Endothelial cell (in vitro differentiated cells): Measurements from ENCODE around the gene SMIM41. TPM values are rescaled to one million over a fixed set of nuclear protein-coding genes. Genes with fewer than 3 reads are reported as not detected.
A peak's percentile ranks its signal among the peaks of the same experiment; 100 is the strongest.

Source experiments
- DNase-seq: peaks from one replicate; pipeline ENCODE4 v3.0.0; 2021; ENCODE audit warnings: low spot score
- H3K27ac Mint-ChIP-seq: one replicate; pipeline ENCODE4 v1.8.0; 2021; ENCODE audit warnings: mixed read lengths, inconsistent platforms; ENCODE audit not compliant: unreplicated experiment
- H3K27me3 Mint-ChIP-seq: one replicate; pipeline ENCODE4 v1.8.0; 2021; ENCODE audit warnings: mild to moderate bottlenecking, moderate library complexity, mixed read lengths, inconsistent platforms; ENCODE audit not compliant: unreplicated experiment
- H3K36me3 Mint-ChIP-seq: one replicate; pipeline ENCODE4 v1.8.0; 2021; ENCODE audit warnings: mild to moderate bottlenecking, low read depth, mixed read lengths, inconsistent platforms; ENCODE audit not compliant: unreplicated experiment
- H3K4me1 Mint-ChIP-seq: one replicate; pipeline ENCODE4 v1.8.0; 2021; ENCODE audit warnings: mild to moderate bottlenecking, mixed read lengths, inconsistent platforms; ENCODE audit not compliant: unreplicated experiment
- H3K4me3 Mint-ChIP-seq: one replicate; pipeline ENCODE4 v1.8.0; 2021; ENCODE audit warnings: mild to moderate bottlenecking, mixed read lengths, inconsistent platforms; ENCODE audit not compliant: unreplicated experiment
- H3K9me3 Mint-ChIP-seq: one replicate; pipeline ENCODE4 v1.8.0; 2021; ENCODE audit warnings: mixed read lengths, inconsistent platforms; ENCODE audit not compliant: unreplicated experiment
- CTCF ChIP-seq: fragments of 200-600 bp; sonication (generic); IDR thresholded peaks from one replicate; pipeline ENCODE4 v1.5.0; 2021; ENCODE audit warnings: antibody characterized with exemption; ENCODE audit not compliant: unreplicated experiment
- total RNA-seq: library from RNA; stranded (reverse); fragmentation: NEBNext Ultra II Directional; extraction: Animal tissue kit (Norgen Biotek cat#: 25700); gene quantifications from one replicate; pipeline ENCODE4 v1.2.1, GENCODE V29; 2021; ENCODE audit not compliant: unreplicated experiment

Gene SMIM41
- total RNA-seq, 1 donor from 2014 or later: not detected

GRCh38 chr12:52146089-52146821 lies 66.8 kb downstream of the SMIM41 start:
- Mint-ChIP-seq H3K4me3 (no peak overlapping the region), H3K4me1 (peaks cover 23% of the 10 kb centered on the region), H3K36me3 (peaks cover 3% of the 10 kb centered on the region), H3K27ac (peak overlapping the region; percentile 44), H3K9me3 (no peaks in the 10 kb centered on the region), H3K27me3 (peaks cover 3% of the 10 kb centered on the region)
- no peak for TF ChIP-seq CTCF
- no peak for DNase-seq

- Mint-ChIP-seq H3K27ac (no peak overlapping the region), H3K4me1 (peaks cover 30% of the 10 kb centered on the region), H3K9me3 (no peaks in the 10 kb centered on the region), H3K27me3 (peaks cover 3% of the 10 kb centered on the region), H3K36me3 (peaks cover 3% of the 10 kb centered on the region), H3K4me3 (no peak overlapping the region)
- no peak for TF ChIP-seq CTCF
- no peak for DNase-seq
Measured at GRCh38 chr12:52146822-52147366, 67.4 kb downstream of the SMIM41 start.

- no peak for TF ChIP-seq CTCF
- no peak for DNase-seq
- Mint-ChIP-seq H3K9me3 (no peaks in the 10 kb centered on the region), H3K27ac (no peak overlapping the region), H3K4me1 (peaks cover 30% of the 10 kb centered on the region), H3K4me3 (no peak overlapping the region), H3K27me3 (peaks cover 3% of the 10 kb centered on the region), H3K36me3 (no peaks in the 10 kb centered on the region)
Measured at GRCh38 chr12:52147367-52147963, 68.0 kb downstream of the SMIM41 start.

- no peak overlapping the region for H3K4me3 Mint-ChIP-seq
- H3K36me3 Mint-ChIP-seq: no peaks in the 10 kb centered on the region
- TF ChIP-seq CTCF: no peak
- no peak overlapping the region for H3K27ac Mint-ChIP-seq
- H3K9me3 Mint-ChIP-seq: no peaks in the 10 kb centered on the region
- no peak for DNase-seq
- H3K27me3 Mint-ChIP-seq: peaks cover 3% of the 10 kb centered on the region
- peaks cover 30% of the 10 kb centered on the region for H3K4me1 Mint-ChIP-seq
Measured at GRCh38 chr12:52147964-52148463, 68.5 kb downstream of the SMIM41 start.
